ENCODE data around the gene WDR55.

Gene WDR55

DNA sequence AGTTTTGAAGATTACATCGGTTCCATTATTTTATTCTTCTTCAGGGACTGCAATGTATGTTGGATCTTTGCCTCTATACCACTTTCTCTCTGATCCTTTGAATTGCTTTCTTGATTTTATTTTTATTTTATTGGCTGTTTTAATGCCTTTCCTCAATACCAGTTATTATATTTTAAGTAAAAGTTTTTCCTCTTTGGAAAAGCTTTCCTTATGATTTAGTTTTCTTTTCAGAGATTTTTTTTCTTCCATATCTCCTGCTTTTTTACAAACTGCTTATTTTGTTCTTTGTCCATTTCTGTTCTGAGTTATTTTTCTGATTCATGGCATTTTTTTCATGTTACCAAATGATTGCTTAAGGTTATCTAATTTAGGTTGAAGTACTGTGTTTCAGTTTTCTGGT is 47.1 kb downstream of the WDR55 start:
- TF ChIP-seq TCF12 (IDR thresholded peaks at IDR 0.05; ENCODE audit: low read depth): no peak
- no peak for TF ChIP-seq NFIC (IDR thresholded peaks at IDR 0.05)
- TF ChIP-seq EGR1 (IDR thresholded peaks at IDR 0.05): no peak
- TF ChIP-seq ZBTB7A (IDR thresholded peaks at IDR 0.05; ENCODE audit: low read depth): no peak
- TF ChIP-seq REST (IDR thresholded peaks at IDR 0.05; ENCODE audit: low read depth): no peak
- TF ChIP-seq TAF1 (IDR thresholded peaks at IDR 0.05; ENCODE audit: low read depth): no peak
- TF ChIP-seq, protein P1, sequence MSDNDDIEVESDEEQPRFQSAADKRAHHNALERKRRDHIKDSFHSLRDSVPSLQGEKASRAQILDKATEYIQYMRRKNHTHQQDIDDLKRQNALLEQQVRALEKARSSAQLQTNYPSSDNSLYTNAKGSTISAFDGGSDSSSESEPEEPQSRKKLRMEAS (IDR thresholded peaks at IDR 0.05): no peak
- no peak for TF ChIP-seq RAD21 (IDR thresholded peaks at IDR 0.05; ENCODE audit: low read depth)
- no peak for TF ChIP-seq CEBPB (IDR thresholded peaks at IDR 0.05)
- TF ChIP-seq FOXM1 (IDR thresholded peaks at IDR 0.05; ENCODE audit: borderline replicate concordance, low read depth): no peak
- TF ChIP-seq, protein P2, sequence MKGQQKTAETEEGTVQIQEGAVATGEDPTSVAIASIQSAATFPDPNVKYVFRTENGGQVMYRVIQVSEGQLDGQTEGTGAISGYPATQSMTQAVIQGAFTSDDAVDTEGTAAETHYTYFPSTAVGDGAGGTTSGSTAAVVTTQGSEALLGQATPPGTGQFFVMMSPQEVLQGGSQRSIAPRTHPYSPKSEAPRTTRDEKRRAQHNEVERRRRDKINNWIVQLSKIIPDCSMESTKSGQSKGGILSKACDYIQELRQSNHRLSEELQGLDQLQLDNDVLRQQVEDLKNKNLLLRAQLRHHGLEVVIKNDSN (IDR thresholded peaks at IDR 0.05): no peak
- TF ChIP-seq CREB1 (IDR thresholded peaks at IDR 0.05; ENCODE audit: low read depth): no peak
- no peak for TF ChIP-seq EP300 (IDR thresholded peaks at IDR 0.05; ENCODE audit: borderline replicate concordance)
- TF ChIP-seq TEAD4 (IDR thresholded peaks at IDR 0.05): no peak
- TF ChIP-seq YY1 (IDR thresholded peaks at IDR 0.05; ENCODE audit: low read depth): no peak

GRCh38 chr5:140713562-140714094 is 48.9 kb downstream of the WDR55 start:
- TF ChIP-seq TAF1 (IDR thresholded peaks at IDR 0.05; ENCODE audit: low read depth) (no peak), RAD21 (IDR thresholded peaks at IDR 0.05; ENCODE audit: low read depth) (no peak), NFIC (IDR thresholded peaks at IDR 0.05) (no peak), EGR1 (IDR thresholded peaks at IDR 0.05) (no peak), ZBTB7A (IDR thresholded peaks at IDR 0.05; ENCODE audit: low read depth) (no peak), CEBPB (IDR thresholded peaks at IDR 0.05) (no peak), EP300 (IDR thresholded peaks at IDR 0.05; ENCODE audit: borderline replicate concordance) (no peak), TCF12 (IDR thresholded peaks at IDR 0.05; ENCODE audit: low read depth) (no peak)

DNA sequence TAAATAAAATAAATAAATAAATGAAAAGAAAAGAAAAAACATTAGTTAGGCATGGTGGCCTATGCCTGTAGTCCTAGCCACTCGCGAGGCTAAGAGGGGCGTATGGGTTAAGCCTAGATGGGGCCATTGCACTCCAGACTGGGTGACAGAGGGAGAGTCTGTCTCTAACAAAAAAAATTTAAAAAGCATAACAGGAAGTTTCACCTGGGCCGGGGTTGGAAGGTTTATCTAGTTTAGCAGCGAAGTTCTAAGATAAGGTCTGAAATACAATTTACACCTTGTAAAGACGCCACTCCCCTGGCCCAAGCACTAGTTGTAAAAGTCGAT is 53.5 kb downstream of the WDR55 start:
- TF ChIP-seq NFIC (IDR thresholded peaks at IDR 0.05) (no peak), TCF12 (IDR thresholded peaks at IDR 0.05; ENCODE audit: low read depth) (no peak), EGR1 (IDR thresholded peaks at IDR 0.05) (no peak), REST (IDR thresholded peaks at IDR 0.05; ENCODE audit: low read depth) (no peak), CEBPB (IDR thresholded peaks at IDR 0.05) (no peak), YY1 (IDR thresholded peaks at IDR 0.05; ENCODE audit: low read depth) (no peak), TAF1 (IDR thresholded peaks at IDR 0.05; ENCODE audit: low read depth) (no peak), EP300 (IDR thresholded peaks at IDR 0.05; ENCODE audit: borderline replicate concordance) (no peak), TEAD4 (IDR thresholded peaks at IDR 0.05) (no peak), FOXM1 (IDR thresholded peaks at IDR 0.05; ENCODE audit: borderline replicate concordance, low read depth) (no peak)
- TF ChIP-seq, protein P1 (IDR thresholded peaks at IDR 0.05): no peak
